Activated CD8-positive, alpha-beta T cell treated with anti-CD3 and anti-CD28 coated beads for 36 hours (primary cell): ENCODE data around the gene AOX1. TPM values are rescaled to one million over a fixed set of nuclear protein-coding genes. Genes with fewer than 3 reads are reported as not detected.

ENCODE experiments used
- ATAC-seq: fragments of 200-7000 bp; cut with Tn5 transposase; one replicate; pipeline ENCODE4 v1.10.0; 2021; ENCODE audit warnings: mild to moderate bottlenecking, moderate library complexity
- CTCF ChIA-PET: fragments of 350-600 bp; sonication (Branson Sonifier 250); formaldehyde crosslinking; loops from one replicate; lab custom pipeline; 2021; ENCODE audit warnings: antibody characterized with exemption; lab: Charles Lee
- POLR2A ChIA-PET: fragments of 350-600 bp; sonication (Branson Sonifier 250); formaldehyde crosslinking; loops from one replicate; lab custom pipeline; 2021; ENCODE audit warnings: antibody characterized with exemption; lab: Charles Lee
- DNase-seq: peaks from one replicate; pipeline ENCODE4 v3.0.0-alpha.2; 2020
- H3K27ac Mint-ChIP-seq: one replicate; pipeline ENCODE4 v1.8.0; 2021; ENCODE audit warnings: mild to moderate bottlenecking, mixed read lengths
- H3K27me3 Mint-ChIP-seq: one replicate; pipeline ENCODE4 v1.8.0; 2021; ENCODE audit warnings: mixed read lengths
- H3K36me3 Mint-ChIP-seq: one replicate; pipeline ENCODE4 v1.8.0; 2021; ENCODE audit warnings: low read depth, mixed read lengths
- H3K4me1 Mint-ChIP-seq: one replicate; pipeline ENCODE4 v1.8.0; 2021; ENCODE audit warnings: low read depth, mixed read lengths
- H3K4me3 Mint-ChIP-seq: one replicate; pipeline ENCODE4 v1.8.0; 2021; ENCODE audit warnings: mild to moderate bottlenecking, moderate library complexity, mixed read lengths
- H3K9me3 Mint-ChIP-seq: one replicate; pipeline ENCODE4 v1.8.0; 2021; ENCODE audit warnings: mixed read lengths
- intact Hi-C: fragments of 100-400 bp; cut with micrococcal nuclease; formaldehyde crosslinking; loops from one replicate; pipeline ENCODE4 v1.10.0; 2022
- total RNA-seq, 2 experiments: library from RNA; stranded (reverse); gene quantifications; one replicate each; pipeline ENCODE4 v1.2.3, GENCODE V29; 2021
- TF ChIP-seq, protein P1 (sequence below): fragments of 200-600 bp; IDR thresholded peaks from one replicate; pipeline ENCODE4 v1.8.0; 2022; ENCODE audit warnings: antibody characterized with exemption, mild to moderate bottlenecking

Gene AOX1
- total RNA-seq, 2 experiments from 2014 or later = 0.54 to 0.69 TPM

DNA sequence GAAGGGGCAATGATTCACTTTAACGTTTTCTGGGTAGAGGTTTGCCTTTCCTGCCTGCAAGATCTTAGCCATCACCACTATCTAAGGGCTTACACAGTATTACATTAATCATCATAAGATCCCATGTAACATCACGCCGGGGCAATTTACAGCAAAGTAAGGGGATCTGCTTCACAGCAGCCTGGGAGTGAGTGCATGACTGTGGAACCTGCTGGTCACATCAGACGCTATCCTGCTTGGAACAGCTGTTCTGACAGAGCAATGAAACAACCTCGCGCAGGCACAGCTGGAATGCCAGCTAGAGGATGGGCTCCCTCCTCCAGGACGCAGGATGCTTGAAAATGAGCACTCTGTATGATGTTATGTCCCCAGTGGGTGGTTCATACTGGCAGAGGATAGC, 89.0 kb downstream of the AOX1 start:
- POLR2A ChIA-PET = no interaction called here
- no peaks in the 10 kb centered on the region for H3K9me3 Mint-ChIP-seq
- TF ChIP-seq, protein P1, sequence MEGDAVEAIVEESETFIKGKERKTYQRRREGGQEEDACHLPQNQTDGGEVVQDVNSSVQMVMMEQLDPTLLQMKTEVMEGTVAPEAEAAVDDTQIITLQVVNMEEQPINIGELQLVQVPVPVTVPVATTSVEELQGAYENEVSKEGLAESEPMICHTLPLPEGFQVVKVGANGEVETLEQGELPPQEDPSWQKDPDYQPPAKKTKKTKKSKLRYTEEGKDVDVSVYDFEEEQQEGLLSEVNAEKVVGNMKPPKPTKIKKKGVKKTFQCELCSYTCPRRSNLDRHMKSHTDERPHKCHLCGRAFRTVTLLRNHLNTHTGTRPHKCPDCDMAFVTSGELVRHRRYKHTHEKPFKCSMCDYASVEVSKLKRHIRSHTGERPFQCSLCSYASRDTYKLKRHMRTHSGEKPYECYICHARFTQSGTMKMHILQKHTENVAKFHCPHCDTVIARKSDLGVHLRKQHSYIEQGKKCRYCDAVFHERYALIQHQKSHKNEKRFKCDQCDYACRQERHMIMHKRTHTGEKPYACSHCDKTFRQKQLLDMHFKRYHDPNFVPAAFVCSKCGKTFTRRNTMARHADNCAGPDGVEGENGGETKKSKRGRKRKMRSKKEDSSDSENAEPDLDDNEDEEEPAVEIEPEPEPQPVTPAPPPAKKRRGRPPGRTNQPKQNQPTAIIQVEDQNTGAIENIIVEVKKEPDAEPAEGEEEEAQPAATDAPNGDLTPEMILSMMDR = no peak
- no peak overlapping the region for H3K27ac Mint-ChIP-seq
- no peaks in the 10 kb centered on the region for H3K36me3 Mint-ChIP-seq
- peaks cover 5% of the 10 kb centered on the region for H3K4me1 Mint-ChIP-seq
- CTCF ChIA-PET = no interaction called here
- no peak for ATAC-seq
- peaks cover 8% of the 10 kb centered on the region for H3K27me3 Mint-ChIP-seq
- intact Hi-C loops = no loop called here
- H3K4me3 Mint-ChIP-seq = no peak overlapping the region
- no peak for DNase-seq

DNA sequence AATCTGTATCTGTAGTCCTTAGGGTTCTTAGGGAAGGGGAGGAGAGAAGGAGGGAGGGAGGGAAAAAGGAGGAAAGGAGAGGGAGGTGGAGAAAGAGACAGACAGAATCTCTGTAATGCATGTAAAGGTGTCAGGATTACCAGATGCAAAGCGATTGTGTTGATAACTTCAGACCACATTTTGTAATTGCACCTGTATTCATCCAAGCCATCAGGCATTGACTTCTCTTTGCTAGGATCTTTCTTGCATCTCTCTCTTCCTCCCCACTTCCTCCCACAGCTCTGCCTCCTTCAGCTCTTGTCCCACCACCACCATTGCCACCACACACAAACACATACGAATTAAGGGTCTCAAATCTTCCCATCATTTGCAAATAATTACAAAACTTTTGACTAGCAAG, 91.4 kb downstream of the AOX1 start:
- Mint-ChIP-seq H3K4me1 (peaks cover 5% of the 10 kb centered on the region), H3K4me3 (no peak overlapping the region), H3K27me3 (peaks cover 9% of the 10 kb centered on the region), H3K27ac (no peak overlapping the region), H3K9me3 (no peaks in the 10 kb centered on the region), H3K36me3 (no peaks in the 10 kb centered on the region)
- intact Hi-C loops = no loop called here
- ATAC-seq (no peak), DNase-seq (no peak)
- POLR2A ChIA-PET = no interaction called here
- CTCF ChIA-PET = no interaction called here
- TF ChIP-seq, protein P1 = no peak

DNA sequence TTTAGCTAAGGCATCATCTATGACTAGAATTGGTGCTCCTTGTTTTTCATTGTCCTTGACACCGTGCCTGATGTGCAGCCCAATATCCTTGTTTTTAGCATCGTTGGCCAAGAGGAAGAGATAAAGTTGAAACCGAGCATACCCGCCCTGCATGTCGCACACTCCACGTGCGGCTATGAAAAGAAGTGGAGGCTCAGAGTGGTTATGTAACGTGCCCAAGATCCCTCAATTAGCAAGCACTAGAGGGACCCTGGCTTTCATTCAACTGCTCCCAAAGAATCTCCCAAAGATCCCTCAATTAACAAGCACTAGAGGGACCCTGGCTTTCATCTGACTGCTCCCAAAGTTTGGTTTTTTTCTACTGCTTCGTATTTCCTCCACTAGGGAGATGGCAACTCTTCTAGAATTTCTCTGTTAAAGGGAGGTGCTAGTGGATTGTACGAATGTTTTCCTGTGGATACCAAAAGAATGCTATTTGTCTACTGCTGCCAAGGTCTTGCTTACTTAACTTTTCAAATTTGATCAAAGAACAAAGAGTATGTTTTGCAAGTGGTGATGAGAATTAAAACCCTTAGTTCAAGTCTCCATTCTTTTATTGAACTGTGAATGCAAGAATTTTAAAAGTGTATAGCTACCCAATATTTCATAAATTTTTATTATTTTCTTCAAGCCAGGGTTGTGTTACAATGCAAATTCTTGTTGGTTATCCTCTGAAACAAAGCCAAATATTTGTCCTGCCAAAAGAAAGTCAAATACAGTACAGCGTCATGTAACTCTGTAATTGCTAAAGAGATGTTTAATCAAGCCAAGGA, 92.1 kb downstream of the AOX1 start:
- intact Hi-C loops = no loop called here
- Mint-ChIP-seq H3K27me3 (peaks cover 7% of the 10 kb centered on the region), H3K4me3 (no peak overlapping the region), H3K9me3 (no peaks in the 10 kb centered on the region), H3K4me1 (peaks cover 5% of the 10 kb centered on the region), H3K36me3 (no peaks in the 10 kb centered on the region), H3K27ac (no peak overlapping the region)
- POLR2A ChIA-PET = no interaction called here
- CTCF ChIA-PET = no interaction called here
- ATAC-seq (no peak), DNase-seq (no peak)
- TF ChIP-seq, protein P1 = no peak

DNA sequence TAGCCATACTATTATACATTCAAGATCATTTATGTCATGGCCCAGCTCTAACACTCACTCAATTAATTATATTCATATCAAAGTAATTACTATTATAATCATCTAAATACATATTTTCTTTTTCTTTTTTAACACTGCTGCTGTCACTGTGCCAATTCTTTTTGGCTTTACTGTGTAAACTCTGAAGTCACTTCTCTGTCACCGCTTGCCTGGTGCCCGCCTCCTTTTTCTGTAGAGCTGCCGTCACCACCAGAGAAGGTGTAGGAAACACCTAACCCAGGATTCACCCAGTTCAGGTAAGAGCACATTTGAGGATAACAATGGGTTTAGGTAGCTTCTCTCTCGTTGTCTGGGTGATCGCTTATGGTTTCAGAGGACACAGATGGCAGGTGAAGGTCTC, 93.3 kb downstream of the AOX1 start:
- DNase-seq = no peak
- H3K4me1 Mint-ChIP-seq = no peaks in the 10 kb centered on the region
- TF ChIP-seq, protein P1 = no peak
- ChIA-PET POLR2A (no interaction called here), CTCF (no interaction called here)
- H3K27ac Mint-ChIP-seq = no peak overlapping the region
- H3K27me3 Mint-ChIP-seq = peaks cover 7% of the 10 kb centered on the region
- H3K4me3 Mint-ChIP-seq = no peak overlapping the region
- intact Hi-C loops = no loop called here
- H3K36me3 Mint-ChIP-seq = no peaks in the 10 kb centered on the region
- ATAC-seq = no peak
- H3K9me3 Mint-ChIP-seq = no peaks in the 10 kb centered on the region

DNA sequence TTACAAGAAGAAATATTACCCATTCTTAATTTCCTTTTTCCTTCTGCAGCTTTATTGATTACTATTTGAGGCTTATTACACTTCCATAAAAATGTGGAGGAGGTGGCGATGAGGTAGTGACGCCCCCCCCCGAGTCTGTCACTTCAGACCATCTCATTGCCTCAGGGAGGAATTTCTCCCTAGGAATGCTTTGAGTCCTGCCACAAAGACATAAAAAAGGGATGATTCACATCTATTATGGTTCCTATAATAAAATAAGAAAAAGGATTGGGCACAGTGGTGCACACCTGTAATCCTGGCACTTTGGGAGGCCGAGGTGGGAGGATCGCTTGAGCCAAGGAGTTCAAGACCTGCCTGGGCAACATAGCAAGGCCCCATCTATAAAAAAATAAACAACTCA, 93.7 kb downstream of the AOX1 start:
- POLR2A ChIA-PET = no interaction called here
- TF ChIP-seq, protein P1 = no peak
- no peaks in the 10 kb centered on the region for H3K36me3 Mint-ChIP-seq
- no peaks in the 10 kb centered on the region for H3K9me3 Mint-ChIP-seq
- no peak overlapping the region for H3K4me3 Mint-ChIP-seq
- no peak overlapping the region for H3K27ac Mint-ChIP-seq
- ATAC-seq (no peak), DNase-seq (no peak)
- H3K4me1 Mint-ChIP-seq = no peaks in the 10 kb centered on the region
- CTCF ChIA-PET = no interaction called here
- peaks cover 7% of the 10 kb centered on the region for H3K27me3 Mint-ChIP-seq
- intact Hi-C loops = no loop called here
